HG02588 (cell line): ENCODE measurements around the gene WDR13.

Experiments
- ATAC-seq: cut with Tn5 transposase; IDR thresholded peaks from one replicate; pipeline ENCODE4 v1.9.1; 2021; ENCODE audit warnings: mild to moderate bottlenecking, moderate library complexity; ENCODE audit not compliant: unreplicated experiment

WDR13 gene

DNA sequence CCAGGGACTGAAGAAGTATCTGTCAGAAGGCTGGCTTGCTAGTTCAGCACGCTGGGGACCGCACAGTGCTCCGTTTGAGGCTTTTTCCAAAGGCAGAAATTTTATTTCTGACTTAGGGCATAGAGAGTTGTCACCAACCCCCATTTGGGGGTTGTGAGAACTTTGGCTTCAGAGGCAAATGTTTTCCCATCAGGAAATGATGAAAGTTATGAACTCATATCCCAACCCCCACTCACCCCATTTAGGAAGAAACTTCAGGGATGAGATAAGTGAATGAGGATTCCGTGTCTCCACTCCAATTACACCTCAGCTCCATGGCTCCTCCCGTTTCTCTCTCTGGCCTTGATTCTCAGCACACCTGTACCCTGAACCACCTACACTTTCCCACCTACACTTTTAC, 4.3 kb upstream of the WDR13 start:
- ATAC-seq, result no peak

GRCh38 chrX:48595929-48596328, 1.4 kb upstream of the WDR13 start:
- ATAC-seq, result no peak

- ATAC-seq, result no peak
These were observed 1.3 kb downstream of the WDR13 start for GRCh38 chrX:48598614-48599013.

DNA sequence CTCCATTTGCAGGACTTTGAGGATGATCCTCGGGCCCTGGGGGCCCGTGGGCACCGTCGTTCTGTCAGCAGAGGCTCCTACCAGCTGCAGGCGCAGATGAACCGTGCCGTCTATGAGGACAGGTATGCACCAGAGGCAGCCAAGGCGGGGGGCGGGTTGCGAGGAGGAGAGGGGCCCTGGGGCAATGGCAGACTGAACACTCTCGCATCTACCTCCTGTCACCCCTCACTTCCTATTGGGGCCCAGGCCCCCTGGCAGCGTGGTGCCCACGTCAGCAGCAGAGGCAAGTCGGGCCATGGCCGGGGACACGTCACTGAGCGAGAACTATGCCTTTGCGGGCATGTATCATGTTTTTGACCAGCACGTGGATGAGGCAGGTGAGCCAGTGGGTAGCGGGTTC, 2.0 kb downstream of the WDR13 start:
- no peak for ATAC-seq

- no peak for ATAC-seq
These were observed 2.9 kb downstream of the WDR13 start for GRCh38 chrX:48600226-48600625.

GRCh38 chrX:48601741-48602394, 4.6 kb downstream of the WDR13 start:
- no peak for ATAC-seq

- no peak for ATAC-seq
These were observed 7.4 kb downstream of the WDR13 start for GRCh38 chrX:48604701-48605100.

DNA sequence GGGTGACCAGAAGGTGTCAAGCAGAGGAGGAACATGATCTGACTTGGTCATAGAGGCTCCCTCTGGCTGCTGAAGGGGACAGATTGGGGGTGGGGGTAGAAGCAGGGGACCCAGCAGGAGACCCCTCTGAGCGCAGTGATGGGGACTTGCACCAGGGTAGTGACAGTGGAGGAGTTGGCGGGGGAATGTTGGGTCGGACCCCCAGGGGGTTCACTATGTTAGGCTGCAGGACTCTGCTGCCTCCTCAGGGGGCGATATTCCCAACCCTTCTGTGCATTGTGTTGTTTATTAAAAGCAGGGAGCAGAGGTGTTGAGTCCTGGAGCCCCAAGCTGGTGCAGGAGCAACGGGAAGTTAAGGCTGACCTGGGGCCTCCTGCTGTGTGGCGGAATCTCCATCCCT, 8.8 kb downstream of the WDR13 start:
- no peak for ATAC-seq

DNA sequence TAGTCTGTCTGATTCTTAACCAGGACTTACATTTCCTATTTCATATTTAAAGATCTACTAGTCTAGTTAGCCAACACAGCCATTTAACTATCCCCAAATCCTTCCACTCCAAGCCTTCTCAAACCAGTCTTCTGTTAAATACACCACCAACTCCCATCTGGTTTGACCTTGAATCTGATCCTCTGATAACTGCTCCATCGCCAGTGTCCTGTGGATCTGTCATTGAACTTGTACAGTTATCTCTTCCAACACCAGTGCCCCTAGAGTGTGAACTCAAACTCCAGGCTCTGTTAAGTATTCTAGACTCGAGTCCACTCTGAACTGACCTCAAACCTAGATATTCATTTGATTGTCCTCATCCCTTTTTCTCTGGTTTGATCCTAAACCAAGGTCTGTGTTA, 14.4 kb downstream of the WDR13 start:
- no peak for ATAC-seq

- ATAC-seq, result no peak
These were observed 16.3 kb downstream of the WDR13 start for GRCh38 chrX:48613502-48614160.

GRCh38 chrX:48616576-48616975, 19.3 kb downstream of the WDR13 start:
- ATAC-seq, result no peak

GRCh38 chrX:48617542-48618340, 20.4 kb downstream of the WDR13 start:
- ATAC-seq, result no peak

- no peak for ATAC-seq
These were observed 29.4 kb downstream of the WDR13 start for GRCh38 chrX:48626401-48627298.

DNA sequence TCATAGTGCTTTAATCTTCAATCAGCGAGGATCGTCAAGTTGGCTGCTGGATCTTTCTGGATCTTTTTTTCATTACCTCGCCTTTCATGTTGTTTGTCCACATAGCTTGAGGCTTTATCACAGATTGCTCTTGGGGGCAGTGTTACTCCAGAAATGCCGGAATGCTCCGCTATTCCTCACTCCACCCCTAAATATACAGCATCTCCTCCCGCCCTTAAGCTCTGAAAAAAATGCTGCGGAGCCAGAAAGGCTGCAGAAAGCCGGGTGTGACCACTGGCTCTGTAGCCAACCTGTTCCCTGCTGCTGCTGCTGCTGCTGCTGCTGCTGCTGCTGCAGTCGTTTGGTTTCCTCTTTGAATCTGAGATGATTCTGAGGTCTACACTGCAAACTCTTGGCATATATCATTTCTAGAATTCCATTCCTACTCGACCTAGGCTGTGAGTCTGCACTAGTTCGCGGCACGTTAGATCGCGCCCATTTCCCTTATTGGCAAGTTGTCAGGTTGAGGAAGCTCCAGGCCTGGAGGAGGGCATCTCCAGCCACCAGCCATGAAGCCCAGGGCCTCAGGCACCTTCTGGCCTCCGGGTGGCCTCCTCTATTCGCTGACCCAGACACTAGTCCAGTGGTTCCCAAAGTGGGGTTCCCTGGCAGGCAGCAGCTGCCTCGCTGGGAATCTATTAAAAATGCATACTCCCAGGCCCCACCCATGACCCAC, 34.2 kb downstream of the WDR13 start:
- ATAC-seq, result peak; percentile 82

- ATAC-seq, result no peak
These were observed 34.9 kb downstream of the WDR13 start for GRCh38 chrX:48632207-48632606.

DNA sequence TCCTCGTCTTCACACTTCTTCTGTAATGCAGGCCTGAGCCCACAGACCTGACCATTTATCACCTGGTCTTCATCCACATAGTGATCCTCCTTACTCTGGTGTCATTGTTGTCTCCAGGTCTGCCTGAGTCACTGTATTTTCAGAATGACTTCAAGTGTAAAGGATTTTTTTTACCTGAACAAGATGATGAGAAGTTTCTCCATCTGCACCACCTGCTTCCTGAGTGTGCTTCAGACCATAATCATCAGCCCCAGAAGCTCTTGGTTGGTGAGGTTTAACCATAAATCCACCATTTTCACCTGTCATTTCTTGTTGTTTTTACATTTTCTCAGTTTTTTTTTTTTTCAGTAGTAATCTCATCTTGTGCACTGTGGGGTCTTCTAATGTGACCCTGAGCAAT, 39.0 kb downstream of the WDR13 start:
- ATAC-seq, result no peak

GRCh38 chrX:48636776-48637175, 39.5 kb downstream of the WDR13 start:
- no peak for ATAC-seq

GRCh38 chrX:48645669-48646068, 48.4 kb downstream of the WDR13 start:
- no peak for ATAC-seq

GRCh38 chrX:48648336-48648751, 51.1 kb downstream of the WDR13 start:
- no peak for ATAC-seq

DNA sequence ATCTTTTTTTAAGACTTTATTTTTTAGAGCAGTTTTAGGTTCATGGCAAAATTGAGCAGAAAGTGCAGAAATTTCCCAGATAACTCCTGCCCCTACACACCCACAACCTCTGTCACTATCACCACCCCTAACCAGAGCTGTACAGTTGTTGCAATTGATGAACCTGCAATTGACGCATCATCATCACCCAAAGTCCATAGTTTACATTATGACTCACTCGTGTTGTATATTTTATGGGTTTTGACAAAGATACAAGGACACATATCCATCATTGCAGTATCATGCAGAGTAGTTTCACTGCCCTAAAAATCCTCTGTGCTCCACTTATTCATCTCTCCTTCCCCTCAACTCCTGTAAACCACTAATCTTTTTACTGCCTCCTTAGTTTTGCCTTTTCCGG, 51.8 kb downstream of the WDR13 start:
- ATAC-seq, result no peak
